SIG-M5 treated with dmso at 0.1 percent for 504 hours (cell line): ENCODE measurements around the gene DIAPH2.

Experiments used
- DNase-seq: peaks from one replicate; lab custom pipeline; 2025; ENCODE audit not compliant: unreplicated experiment; lab: John Stamatoyannopoulos, UW

The DIAPH2 gene

DNA sequence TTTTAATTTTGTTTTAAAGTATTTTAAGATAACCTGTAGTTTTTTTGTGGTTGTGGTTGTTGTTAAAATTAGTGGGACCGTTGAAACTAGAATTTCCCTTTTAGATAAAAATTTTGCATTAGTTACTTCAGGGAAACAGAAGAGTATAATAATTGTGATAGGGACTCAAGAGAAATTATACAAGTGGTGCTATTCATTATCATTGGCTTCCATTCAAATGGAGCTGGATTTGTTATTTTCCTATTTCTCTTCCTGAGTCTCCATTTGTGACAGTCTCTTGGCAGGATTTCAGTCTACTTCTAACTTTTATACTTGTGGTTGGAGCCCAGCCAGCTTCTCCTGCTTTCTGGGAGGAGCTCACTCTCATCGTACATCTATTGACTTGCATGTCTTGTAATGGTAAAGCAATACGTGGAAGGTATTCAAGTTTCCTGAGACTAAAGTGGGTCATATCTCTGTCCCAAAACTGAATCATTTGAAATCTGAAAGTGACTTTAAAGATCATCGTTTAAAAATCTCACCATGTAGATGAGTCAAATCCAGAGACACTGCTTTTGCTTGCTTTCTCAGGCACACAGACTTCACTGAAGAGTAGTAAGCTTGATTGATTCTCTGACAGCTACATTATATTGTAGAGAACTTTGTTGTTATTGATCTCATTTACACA is 354.9 kb downstream of the DIAPH2 start:
- no peak for DNase-seq

- no peak for DNase-seq
Observed at GRCh38 chrX:97045470-97045869, 360.8 kb downstream of the DIAPH2 start.

DNA sequence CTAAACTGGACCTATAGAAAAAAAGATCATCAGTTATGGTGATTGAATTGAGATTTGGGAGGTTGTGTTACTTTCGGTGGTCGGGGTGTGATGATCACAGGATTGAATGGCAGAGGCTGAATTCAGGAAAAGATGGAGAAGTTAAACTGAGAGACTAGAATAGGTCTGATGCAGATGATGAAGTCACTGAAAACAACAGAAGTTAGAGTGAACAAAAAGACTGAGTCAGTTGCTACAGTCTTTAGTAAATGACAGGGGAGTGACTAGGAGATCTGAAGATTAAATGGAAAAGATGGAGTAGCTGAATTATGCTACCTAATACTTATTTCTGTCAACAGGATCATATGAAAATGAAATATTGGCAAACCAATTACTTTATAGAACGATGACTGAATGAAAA is 362.2 kb downstream of the DIAPH2 start:
- no peak for DNase-seq

- no peak for DNase-seq
Observed at GRCh38 chrX:97050392-97050791, 365.8 kb downstream of the DIAPH2 start.

- no peak for DNase-seq
Observed at GRCh38 chrX:97057349-97057909, 372.8 kb downstream of the DIAPH2 start.

DNA sequence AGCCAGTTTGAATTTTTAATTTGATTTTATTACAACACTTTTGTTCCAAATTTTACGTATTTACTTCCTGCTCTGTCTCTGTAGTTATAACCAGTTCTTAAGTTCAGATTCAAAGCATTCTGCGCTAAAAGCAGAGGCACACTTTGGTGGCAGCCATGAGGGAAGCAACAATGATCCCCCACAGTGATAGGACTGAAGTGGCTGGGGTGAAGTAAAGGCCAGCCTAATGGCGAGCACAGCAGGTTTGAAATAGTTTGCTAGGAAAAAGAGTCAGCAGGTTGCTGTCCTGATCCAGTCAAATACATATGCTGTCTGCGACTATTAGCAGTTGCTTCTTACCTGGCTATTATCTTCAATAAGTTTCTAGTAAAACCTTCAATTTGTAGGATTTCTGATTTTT is 375.4 kb downstream of the DIAPH2 start:
- DNase-seq = no peak

DNA sequence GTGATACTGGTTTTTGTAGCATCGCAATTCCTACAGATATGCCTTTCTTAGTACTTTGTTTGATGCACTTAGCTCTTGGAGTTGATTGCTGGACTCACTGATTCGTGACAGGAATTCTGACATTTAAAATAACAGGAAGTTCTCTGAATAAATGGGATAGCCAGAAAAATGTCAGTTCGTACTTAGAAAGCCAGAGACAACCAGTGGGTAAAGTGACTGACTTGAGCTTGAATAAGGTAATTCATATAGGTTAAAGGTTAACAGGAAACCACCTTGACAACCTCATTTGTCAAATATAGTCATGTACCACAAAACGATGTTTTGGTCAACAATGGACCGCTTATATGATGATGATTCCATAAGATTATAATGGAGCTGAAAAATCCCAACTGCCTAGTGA is 380.4 kb downstream of the DIAPH2 start:
- no peak for DNase-seq

DNA sequence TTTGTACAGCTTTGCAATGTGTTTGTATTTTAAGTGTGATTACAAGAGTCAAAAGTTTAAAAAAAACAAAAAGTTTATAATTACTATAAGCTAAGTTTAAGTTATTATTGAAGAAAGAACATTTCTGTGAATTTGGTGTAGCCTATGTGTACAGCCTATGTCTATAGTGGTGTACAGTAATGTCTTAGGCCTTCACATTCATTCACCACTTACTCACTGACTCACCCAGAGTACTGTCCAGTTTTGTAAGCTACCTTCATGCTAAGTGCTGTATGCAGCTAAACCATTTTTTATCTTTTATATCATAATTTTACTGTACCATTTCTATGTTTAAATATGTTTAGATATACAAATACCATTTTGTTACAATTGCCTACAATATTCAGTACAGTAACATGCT is 381.3 kb downstream of the DIAPH2 start:
- no peak for DNase-seq

DNA sequence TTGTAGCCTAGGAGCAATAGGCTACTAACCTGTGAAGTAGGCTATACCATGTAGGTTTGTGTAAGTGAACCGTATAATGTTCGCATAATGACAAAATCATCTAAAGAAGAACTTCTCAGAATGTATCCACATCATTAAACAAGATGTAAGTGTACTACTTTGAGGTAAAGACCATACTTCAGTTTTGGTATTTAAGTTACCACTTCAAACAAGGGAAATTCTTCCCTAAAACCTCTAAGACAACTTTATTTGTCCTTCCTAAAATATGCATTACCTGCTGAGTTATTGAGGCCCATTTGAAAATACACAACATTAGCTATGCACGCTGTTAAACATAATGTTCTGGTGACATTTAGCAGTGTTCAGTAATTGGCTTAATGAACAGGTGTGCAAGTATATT is 381.7 kb downstream of the DIAPH2 start:
- DNase-seq = no peak

- DNase-seq = no peak
Observed at GRCh38 chrX:97070346-97070745, 385.7 kb downstream of the DIAPH2 start.

GRCh38 chrX:97074400-97074799 is 389.8 kb downstream of the DIAPH2 start:
- DNase-seq = no peak

DNA sequence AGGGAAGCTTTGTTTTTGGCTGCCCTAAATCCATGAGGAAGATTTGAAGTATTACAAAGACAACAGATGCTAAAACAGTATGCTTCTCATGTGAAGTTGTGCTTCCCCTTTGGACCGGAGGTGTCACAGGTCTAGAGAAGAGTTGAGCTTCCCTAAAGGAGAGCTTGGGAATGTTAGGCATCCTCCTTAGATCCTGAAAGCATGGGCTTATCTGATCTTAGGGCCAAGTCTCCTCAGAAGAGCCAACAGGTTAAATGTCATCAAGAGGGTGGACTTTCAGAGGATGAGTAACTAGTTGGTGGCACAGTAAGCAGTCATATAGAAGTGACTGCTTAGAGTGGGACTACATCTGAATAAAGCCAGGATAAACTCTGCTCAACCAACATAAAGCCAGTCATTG is 404.5 kb downstream of the DIAPH2 start:
- no peak for DNase-seq

DNA sequence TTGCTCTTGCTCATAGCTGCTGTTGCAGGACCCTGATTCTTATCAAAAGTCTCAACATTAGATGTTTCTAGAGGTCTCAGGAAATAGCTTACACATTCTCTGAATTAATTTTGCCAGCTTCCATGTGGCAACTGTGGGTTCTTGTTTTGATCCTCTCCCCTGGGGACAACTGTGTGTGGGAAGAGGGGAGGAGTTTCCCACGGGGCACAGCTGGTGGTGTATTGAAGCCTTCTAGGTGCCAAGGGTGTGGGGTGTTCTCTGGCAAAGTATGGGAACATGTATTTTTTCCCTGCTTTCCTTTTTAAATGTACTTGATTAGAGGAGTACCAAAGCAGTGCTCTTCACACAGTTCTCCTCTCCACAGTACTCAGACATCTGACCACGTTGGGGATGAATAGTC is 411.7 kb downstream of the DIAPH2 start:
- DNase-seq = no peak

GRCh38 chrX:97102938-97103337 is 418.3 kb downstream of the DIAPH2 start:
- DNase-seq = peak; percentile 2

- DNase-seq = no peak
Observed at GRCh38 chrX:97109730-97110129, 425.1 kb downstream of the DIAPH2 start.

- DNase-seq = no peak
Observed at GRCh38 chrX:97117572-97117971, 432.9 kb downstream of the DIAPH2 start.

DNA sequence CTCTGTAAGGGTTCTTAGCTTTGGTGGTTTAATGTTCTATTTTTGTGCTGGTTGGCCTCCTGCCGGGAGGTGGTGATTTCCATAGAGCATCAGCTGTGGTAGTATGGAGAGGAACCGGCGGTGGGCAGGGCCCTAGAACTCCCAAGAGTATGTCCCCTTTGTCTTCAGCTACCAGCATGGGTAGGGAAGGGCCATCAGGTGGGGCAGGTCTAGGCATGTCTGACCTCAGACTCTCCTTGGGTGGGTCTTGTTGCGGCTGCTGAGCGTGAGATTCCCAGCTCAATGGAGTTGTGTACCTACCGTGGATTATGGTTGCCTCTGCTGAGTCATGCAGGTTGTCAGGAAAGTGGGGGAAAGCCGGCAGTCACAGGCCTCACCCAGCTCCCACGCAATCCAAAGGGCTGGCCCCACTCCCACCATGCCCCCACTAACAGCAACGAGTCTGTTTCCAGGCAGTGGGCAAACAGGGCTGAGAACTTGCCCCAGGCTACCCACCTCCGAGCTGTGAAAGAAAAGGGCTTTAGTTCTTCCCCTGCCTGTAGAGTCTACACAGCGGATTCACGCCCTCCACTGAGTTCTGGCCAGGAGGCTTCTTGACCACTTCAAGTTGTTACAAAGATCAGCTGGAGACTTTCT is 434.9 kb downstream of the DIAPH2 start:
- DNase-seq = no peak

DNA sequence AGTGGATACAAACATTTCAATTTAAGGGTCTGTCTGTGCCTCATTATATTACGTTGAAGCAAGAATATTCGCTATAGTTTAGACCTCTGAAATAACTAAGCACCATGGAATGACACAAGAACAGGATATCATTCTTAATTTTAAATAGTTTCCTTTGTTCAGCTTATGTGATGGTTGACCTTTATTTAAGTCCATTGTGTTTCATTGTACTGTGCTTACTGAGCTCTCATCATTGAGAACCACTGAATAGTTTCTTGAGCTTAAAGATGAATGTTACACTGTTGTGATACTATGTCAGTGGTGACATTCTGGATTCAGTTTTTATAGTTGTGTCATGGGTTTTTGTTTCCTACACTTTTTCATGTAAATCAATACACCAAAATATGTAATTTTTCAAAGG is 438.4 kb downstream of the DIAPH2 start:
- DNase-seq = no peak

DNA sequence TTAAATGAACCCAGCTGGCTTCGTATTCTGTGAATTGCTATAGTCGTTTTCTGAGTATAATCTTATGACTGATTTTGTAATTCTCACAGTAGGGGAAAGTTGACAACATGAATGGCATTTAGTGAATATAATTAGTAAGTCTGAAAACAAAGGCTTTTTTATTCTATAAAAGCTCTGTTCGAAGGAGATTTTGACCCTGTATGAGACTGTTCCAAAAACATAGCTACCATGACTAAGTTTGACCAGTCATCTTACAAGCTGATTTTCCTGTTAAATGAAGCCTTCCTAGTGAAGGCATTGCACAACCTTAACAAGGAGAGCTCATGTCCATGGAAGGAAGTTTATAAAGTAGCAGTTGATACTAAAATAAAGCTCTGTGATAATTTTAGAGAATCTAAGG is 441.4 kb downstream of the DIAPH2 start:
- no peak for DNase-seq

DNA sequence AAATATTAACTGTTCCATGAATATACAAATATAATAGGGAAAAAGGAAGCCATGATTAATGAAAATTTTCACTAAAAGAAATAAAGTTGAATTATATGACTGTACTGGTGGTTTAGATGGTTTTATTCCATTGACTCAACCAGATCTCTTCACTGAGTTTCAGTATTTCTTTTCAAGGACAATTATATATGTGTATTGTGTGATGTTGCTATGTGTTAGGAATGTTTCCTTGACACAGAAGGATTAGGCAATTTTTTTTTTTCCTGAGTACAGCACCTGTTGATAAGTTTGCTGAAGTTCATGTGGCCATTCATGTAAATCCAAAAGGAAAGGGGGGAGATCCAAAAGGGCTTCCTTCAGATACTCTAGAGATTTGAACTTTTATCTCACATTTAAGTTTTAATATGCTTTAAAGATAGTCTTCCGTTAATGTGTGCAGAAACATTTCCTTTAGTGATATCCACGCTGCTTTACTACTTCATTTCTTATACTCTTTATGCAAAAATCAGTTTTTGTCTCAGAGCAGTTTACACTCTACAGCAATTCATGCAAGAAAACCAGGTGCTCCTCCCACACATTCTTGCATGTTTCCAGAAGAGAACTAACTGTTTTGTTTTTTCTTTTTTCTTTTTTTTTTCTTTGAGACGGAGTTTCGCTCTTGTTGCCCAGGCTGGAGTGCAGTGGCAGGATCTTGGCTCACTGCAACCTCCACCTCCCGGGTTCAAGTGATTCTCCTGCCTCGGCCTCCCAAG is 448.2 kb downstream of the DIAPH2 start:
- DNase-seq = no peak

GRCh38 chrX:97145934-97146333 is 461.3 kb downstream of the DIAPH2 start:
- DNase-seq = no peak

DNA sequence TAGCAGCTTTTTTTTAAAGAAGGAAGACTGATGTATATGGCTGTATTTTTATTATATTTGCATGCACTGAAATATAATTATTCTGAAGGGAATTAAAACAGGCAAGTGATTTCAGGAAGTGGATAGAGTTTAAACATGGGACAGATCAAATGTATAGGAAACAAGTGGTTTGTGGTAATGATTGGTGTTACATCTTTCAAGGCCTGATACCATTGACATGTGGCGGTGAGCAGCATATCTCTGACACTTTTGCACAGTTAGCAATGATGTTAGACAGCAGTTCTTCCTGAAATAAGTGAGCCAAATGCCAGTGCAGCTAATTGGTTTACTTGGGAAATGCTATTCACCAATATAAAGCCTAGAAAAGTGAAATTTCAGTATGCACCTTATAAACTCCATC is 471.2 kb downstream of the DIAPH2 start:
- DNase-seq = no peak
